GM12878 (cell line): ENCODE data around the gene CCDC3.

ENCODE experiments used
- CHD1 ChIP-seq: IDR thresholded peaks from 2 replicates; pipeline ENCODE4 v1.6.1; 2012; ENCODE audit warnings: low read depth, low read length, improper control_type of control experiment
- POLR2A ChIP-seq: IDR thresholded peaks from 2 replicates; pipeline ENCODE4 v1.6.1; 2011; ENCODE audit warnings: low read depth, mild to moderate bottlenecking, low read length
- RELA ChIP-seq: fragments of 450-650 bp; IDR thresholded peaks from 2 replicates; pipeline ENCODE4 v1.8.0; 2014; ENCODE audit warnings: borderline replicate concordance; ENCODE audit not compliant: partially characterized antibody
- TF ChIP-seq, protein P1 (sequence below): IDR thresholded peaks from 2 replicates; pipeline ENCODE4 v1.6.1; 2012; ENCODE audit warnings: low read length, inconsistent platforms
- TF ChIP-seq, protein P2 (sequence below): fragments of 450-650 bp; IDR thresholded peaks from 2 replicates; pipeline ENCODE4 v1.6.1; 2017; ENCODE audit warnings: mild to moderate bottlenecking, moderate library complexity

DNA sequence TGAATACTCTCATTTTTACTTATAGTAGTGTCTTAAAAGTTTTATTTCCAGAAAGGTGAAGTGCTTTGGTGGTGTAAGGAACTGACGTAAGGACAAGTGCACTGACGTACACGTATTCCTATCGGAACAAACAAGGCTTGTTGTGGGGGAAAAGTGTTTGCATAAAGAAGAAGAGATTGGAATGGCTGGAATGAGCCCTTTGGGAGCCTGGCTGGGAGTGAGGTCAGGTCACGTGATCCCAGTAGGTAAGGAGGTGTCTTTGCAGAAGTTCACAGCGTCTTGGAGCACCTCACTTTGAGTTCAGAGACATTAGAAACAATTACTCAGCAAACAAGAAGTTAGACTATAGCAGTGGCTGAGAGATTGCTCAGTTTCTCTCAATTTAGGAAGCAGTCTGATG is 104.2 kb downstream of the CCDC3 start:
- TF ChIP-seq, protein P1, sequence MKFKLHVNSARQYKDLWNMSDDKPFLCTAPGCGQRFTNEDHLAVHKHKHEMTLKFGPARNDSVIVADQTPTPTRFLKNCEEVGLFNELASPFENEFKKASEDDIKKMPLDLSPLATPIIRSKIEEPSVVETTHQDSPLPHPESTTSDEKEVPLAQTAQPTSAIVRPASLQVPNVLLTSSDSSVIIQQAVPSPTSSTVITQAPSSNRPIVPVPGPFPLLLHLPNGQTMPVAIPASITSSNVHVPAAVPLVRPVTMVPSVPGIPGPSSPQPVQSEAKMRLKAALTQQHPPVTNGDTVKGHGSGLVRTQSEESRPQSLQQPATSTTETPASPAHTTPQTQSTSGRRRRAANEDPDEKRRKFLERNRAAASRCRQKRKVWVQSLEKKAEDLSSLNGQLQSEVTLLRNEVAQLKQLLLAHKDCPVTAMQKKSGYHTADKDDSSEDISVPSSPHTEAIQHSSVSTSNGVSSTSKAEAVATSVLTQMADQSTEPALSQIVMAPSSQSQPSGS = no peak
- TF ChIP-seq CHD1 (no peak), POLR2A (no peak), RELA (no peak)
- TF ChIP-seq, protein P2, sequence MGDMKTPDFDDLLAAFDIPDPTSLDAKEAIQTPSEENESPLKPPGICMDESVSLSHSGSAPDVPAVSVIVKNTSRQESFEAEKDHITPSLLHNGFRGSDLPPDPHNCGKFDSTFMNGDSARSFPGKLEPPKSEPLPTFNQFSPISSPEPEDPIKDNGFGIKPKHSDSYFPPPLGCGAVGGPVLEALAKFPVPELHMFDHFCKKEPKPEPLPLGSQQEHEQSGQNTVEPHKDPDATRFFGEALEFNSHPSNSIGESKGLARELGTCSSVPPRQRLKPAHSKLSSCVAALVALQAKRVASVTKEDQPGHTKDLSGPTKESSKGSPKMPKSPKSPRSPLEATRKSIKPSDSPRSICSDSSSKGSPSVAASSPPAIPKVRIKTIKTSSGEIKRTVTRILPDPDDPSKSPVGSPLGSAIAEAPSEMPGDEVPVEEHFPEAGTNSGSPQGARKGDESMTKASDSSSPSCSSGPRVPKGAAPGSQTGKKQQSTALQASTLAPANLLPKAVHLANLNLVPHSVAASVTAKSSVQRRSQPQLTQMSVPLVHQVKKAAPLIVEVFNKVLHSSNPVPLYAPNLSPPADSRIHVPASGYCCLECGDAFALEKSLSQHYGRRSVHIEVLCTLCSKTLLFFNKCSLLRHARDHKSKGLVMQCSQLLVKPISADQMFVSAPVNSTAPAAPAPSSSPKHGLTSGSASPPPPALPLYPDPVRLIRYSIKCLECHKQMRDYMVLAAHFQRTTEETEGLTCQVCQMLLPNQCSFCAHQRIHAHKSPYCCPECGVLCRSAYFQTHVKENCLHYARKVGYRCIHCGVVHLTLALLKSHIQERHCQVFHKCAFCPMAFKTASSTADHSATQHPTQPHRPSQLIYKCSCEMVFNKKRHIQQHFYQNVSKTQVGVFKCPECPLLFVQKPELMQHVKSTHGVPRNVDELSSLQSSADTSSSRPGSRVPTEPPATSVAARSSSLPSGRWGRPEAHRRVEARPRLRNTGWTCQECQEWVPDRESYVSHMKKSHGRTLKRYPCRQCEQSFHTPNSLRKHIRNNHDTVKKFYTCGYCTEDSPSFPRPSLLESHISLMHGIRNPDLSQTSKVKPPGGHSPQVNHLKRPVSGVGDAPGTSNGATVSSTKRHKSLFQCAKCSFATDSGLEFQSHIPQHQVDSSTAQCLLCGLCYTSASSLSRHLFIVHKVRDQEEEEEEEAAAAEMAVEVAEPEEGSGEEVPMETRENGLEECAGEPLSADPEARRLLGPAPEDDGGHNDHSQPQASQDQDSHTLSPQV = no peak
